OCI-LY1 (cell line): Measurements from ENCODE around the gene EVA1A.

Source experiments
- H2AFZ ChIP-seq: fragments of 200-600 bp; sonication (generic), shearing (Covaris generic); 2 replicates; pipeline ENCODE4 v1.6.0; 2014; ENCODE audit warnings: antibody characterized with exemption, mild to moderate bottlenecking, low read length
- H3F3A ChIP-seq: fragments of 200-600 bp; sonication (generic), shearing (Covaris generic); 2 replicates; pipeline ENCODE4 v1.6.0; 2014; ENCODE audit warnings: mild to moderate bottlenecking, antibody characterized with exemption, low read length, moderate library complexity; ENCODE audit not compliant: insufficient read depth
- H3K27ac ChIP-seq: fragments of 200-600 bp; sonication (generic); 2 replicates; pipeline ENCODE4 v1.5.1; 2014; ENCODE audit warnings: low read length, mixed run types, mild to moderate bottlenecking, low read depth; ENCODE audit not compliant: poor library complexity, severe bottlenecking
- H3K27me3 ChIP-seq: fragments of 200-600 bp; sonication (generic); 2 replicates; pipeline ENCODE4 v1.6.0; 2014; ENCODE audit warnings: antibody characterized with exemption, mild to moderate bottlenecking, low read length, moderate library complexity; ENCODE audit not compliant: insufficient read depth
- H3K36me3 ChIP-seq: fragments of 200-600 bp; sonication (generic); 2 replicates; pipeline ENCODE4 v1.6.1; 2014; ENCODE audit warnings: mild to moderate bottlenecking, antibody characterized with exemption, low read length, moderate library complexity, mixed read lengths; ENCODE audit not compliant: insufficient read depth
- H3K4me1 ChIP-seq: fragments of 200-600 bp; sonication (generic); 2 replicates; pipeline ENCODE4 v1.5.1; 2014; ENCODE audit warnings: mild to moderate bottlenecking, low read length, moderate library complexity; ENCODE audit not compliant: insufficient read depth, severe bottlenecking
- H3K4me2 ChIP-seq: fragments of 200-600 bp; sonication (generic), shearing (Covaris generic); 2 replicates; pipeline ENCODE4 v1.6.1; 2014; ENCODE audit warnings: low read length
- H3K4me3 ChIP-seq: fragments of 200-600 bp; sonication (generic); 2 replicates; pipeline ENCODE4 v1.5.1; 2014; ENCODE audit warnings: low read length, low read depth, mild to moderate bottlenecking, mixed read lengths; ENCODE audit not compliant: poor library complexity, severe bottlenecking
- H3K79me2 ChIP-seq: fragments of 200-600 bp; shearing (Covaris generic); 2 replicates; pipeline ENCODE4 v1.6.1; 2016; ENCODE audit warnings: mixed run types, low read length, mixed read lengths; ENCODE audit not compliant: insufficient read depth
- H3K9ac ChIP-seq: fragments of 200-600 bp; sonication (generic), shearing (Covaris generic); 2 replicates; pipeline ENCODE4 v1.6.1; 2014; ENCODE audit warnings: mild to moderate bottlenecking, low read length, mixed read lengths
- H3K9me2 ChIP-seq: fragments of 200-600 bp; sonication (generic), shearing (Covaris generic); 2 replicates; pipeline ENCODE4 v1.6.1; 2014; ENCODE audit warnings: low read depth, mild to moderate bottlenecking, low read length, mixed read lengths
- H3K9me3 ChIP-seq: fragments of 200-600 bp; shearing (Covaris generic); 2 replicates; pipeline ENCODE4 v1.6.1; 2014; ENCODE audit warnings: low read length, mixed read lengths
- H4K20me1 ChIP-seq: fragments of 200-600 bp; sonication (generic), shearing (Covaris generic); 2 replicates; pipeline ENCODE4 v1.6.0; 2016; ENCODE audit warnings: mild to moderate bottlenecking, low read length; ENCODE audit not compliant: insufficient read depth
- CTCF ChIP-seq: fragments of 200-600 bp; sonication (generic), shearing (Covaris generic); IDR thresholded peaks from 2 replicates; pipeline ENCODE4 v1.5.1; 2017; ENCODE audit warnings: mild to moderate bottlenecking, antibody characterized with exemption, low read length, moderate library complexity, mixed read lengths
- EZH2 ChIP-seq: fragments of 200-600 bp; sonication (generic), shearing (Covaris generic); IDR thresholded peaks from 2 replicates; pipeline ENCODE4 v1.8.0; 2017; ENCODE audit warnings: borderline replicate concordance, mixed run types, mild to moderate bottlenecking, antibody characterized with exemption, low read length, moderate library complexity, mixed read lengths

Gene EVA1A

GRCh38 chr2:75459565-75460310 is 101.0 kb downstream of the EVA1A start:
- Histone ChIP-seq H3K4me3 (no peak overlapping the region), H3F3A (no peaks in the 10 kb centered on the region), H3K79me2 (no peaks in the 10 kb centered on the region), H3K4me1 (no peaks in the 10 kb centered on the region), H3K9me2 (no peaks in the 10 kb centered on the region), H2AFZ (no peak overlapping the region), H3K36me3 (no peaks in the 10 kb centered on the region), H3K9me3 (no peaks in the 10 kb centered on the region), H3K27me3 (no peaks in the 10 kb centered on the region), H3K27ac (no peak overlapping the region), H4K20me1 (no peaks in the 10 kb centered on the region), H3K9ac (no peak overlapping the region), H3K4me2 (no peak overlapping the region)
- TF ChIP-seq CTCF = no peak
- TF ChIP-seq EZH2 = no peak

GRCh38 chr2:75458201-75458600 is 102.5 kb downstream of the EVA1A start:
- TF ChIP-seq EZH2 (no peak), CTCF (no peak)
- Histone ChIP-seq H4K20me1 (no peaks in the 10 kb centered on the region), H3K4me1 (no peaks in the 10 kb centered on the region), H3K4me2 (no peak overlapping the region), H3F3A (no peaks in the 10 kb centered on the region), H3K36me3 (no peaks in the 10 kb centered on the region), H3K9ac (no peak overlapping the region), H3K79me2 (no peaks in the 10 kb centered on the region), H2AFZ (no peak overlapping the region), H3K4me3 (no peak overlapping the region), H3K27me3 (no peaks in the 10 kb centered on the region), H3K27ac (no peak overlapping the region), H3K9me2 (no peaks in the 10 kb centered on the region), H3K9me3 (no peaks in the 10 kb centered on the region)

GRCh38 chr2:75456825-75457224 is 103.9 kb downstream of the EVA1A start:
- Histone ChIP-seq H3K27ac (no peak overlapping the region), H3K4me3 (no peak overlapping the region), H2AFZ (no peak overlapping the region), H3K4me1 (no peaks in the 10 kb centered on the region), H3K4me2 (no peak overlapping the region), H3K27me3 (no peaks in the 10 kb centered on the region), H3F3A (no peaks in the 10 kb centered on the region), H3K9ac (no peak overlapping the region), H3K9me3 (no peaks in the 10 kb centered on the region), H3K36me3 (no peaks in the 10 kb centered on the region), H3K9me2 (no peaks in the 10 kb centered on the region), H3K79me2 (no peaks in the 10 kb centered on the region), H4K20me1 (no peaks in the 10 kb centered on the region)
- TF ChIP-seq EZH2 = no peak
- no peak for TF ChIP-seq CTCF
